ENCODE results near the gene SETD1A.

DNA sequence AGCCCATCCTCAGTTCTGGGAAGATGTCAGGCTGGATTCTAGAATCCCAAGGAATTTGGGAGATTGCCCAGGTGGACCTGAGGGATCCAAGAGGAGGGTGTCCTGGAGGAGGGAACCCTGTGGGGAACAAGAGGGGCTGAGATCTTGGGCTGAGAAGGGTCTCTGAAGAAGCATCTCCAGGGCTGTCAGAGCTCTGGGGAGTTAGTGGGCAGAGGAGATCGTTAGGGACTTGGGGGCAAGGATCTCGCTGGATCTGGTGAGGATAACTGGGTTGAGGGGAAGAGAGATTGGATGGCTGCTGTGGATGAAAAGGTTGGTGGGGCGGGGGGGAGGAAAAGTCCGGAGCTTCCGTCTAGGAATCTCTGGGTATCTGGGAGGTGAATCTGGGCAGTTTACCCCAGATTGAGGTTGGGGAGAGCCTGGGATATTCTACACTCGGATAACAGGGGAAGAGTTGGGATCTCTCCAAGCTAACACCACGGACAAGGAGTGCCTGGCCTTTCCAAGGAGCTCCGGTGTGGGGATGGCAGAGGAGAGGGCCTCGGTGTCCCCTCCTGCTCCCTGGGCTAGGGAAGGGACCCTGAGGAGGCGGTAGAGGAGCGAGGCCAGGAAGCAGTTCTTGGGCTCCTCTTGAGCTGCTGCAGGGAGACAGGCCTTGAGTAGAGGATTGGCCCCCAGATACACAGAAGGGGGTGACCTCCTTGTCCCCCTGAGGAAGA, 32.5 kb upstream of the SETD1A start:
- TF ChIP-seq, protein P1, sequence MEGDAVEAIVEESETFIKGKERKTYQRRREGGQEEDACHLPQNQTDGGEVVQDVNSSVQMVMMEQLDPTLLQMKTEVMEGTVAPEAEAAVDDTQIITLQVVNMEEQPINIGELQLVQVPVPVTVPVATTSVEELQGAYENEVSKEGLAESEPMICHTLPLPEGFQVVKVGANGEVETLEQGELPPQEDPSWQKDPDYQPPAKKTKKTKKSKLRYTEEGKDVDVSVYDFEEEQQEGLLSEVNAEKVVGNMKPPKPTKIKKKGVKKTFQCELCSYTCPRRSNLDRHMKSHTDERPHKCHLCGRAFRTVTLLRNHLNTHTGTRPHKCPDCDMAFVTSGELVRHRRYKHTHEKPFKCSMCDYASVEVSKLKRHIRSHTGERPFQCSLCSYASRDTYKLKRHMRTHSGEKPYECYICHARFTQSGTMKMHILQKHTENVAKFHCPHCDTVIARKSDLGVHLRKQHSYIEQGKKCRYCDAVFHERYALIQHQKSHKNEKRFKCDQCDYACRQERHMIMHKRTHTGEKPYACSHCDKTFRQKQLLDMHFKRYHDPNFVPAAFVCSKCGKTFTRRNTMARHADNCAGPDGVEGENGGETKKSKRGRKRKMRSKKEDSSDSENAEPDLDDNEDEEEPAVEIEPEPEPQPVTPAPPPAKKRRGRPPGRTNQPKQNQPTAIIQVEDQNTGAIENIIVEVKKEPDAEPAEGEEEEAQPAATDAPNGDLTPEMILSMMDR (IDR thresholded peaks at IDR 0.05) = no peak
- no peak for TF ChIP-seq POLR2A (IDR thresholded peaks at IDR 0.05)

Data from right lobe of liver (tissue), 4 donors.